RWPE2 (cell line): ENCODE measurements around the gene TMCO2.

Source experiments
- ATAC-seq: fragments of 200-7000 bp; cut with Tn5 transposase; 3 replicates; pipeline ENCODE4 v1.9.1; 2021; ENCODE audit warnings: low read depth
- DNase-seq: peaks from one replicate; pipeline ENCODE4 v3.0.0-alpha.2; 2020; ENCODE audit warnings: low spot score
- H3K27ac ChIP-seq: fragments of 450-650 bp; 2 replicates; pipeline ENCODE4 v1.5.1; 2017; ENCODE audit warnings: mild to moderate bottlenecking; ENCODE audit not compliant: poor library complexity, severe bottlenecking
- H3K27me3 ChIP-seq: fragments of 250-450 bp; sonication (Bioruptor Pico); 2 replicates; pipeline ENCODE4 v1.5.1; 2021; ENCODE audit warnings: mild to moderate bottlenecking, moderate library complexity; ENCODE audit not compliant: insufficient read depth, poor library complexity, severe bottlenecking
- H3K36me3 ChIP-seq: fragments of 250-450 bp; sonication (Bioruptor Pico); 2 replicates; pipeline ENCODE4 v1.5.1; 2020; ENCODE audit warnings: low read depth, mild to moderate bottlenecking, moderate library complexity
- H3K4me1 ChIP-seq: fragments of 250-450 bp; sonication (Bioruptor Pico); 2 replicates; pipeline ENCODE4 v1.5.1; 2021; ENCODE audit warnings: mild to moderate bottlenecking, moderate library complexity; ENCODE audit not compliant: insufficient read depth, poor library complexity, severe bottlenecking
- H3K4me3 ChIP-seq: fragments of 250-450 bp; sonication (Bioruptor Pico); 2 replicates; pipeline ENCODE4 v1.5.1; 2021; ENCODE audit warnings: mild to moderate bottlenecking, moderate library complexity; ENCODE audit not compliant: severe bottlenecking
- H3K9me3 ChIP-seq: fragments of 250-450 bp; sonication (Bioruptor Pico); 2 replicates; pipeline ENCODE4 v1.5.1; 2021; ENCODE audit warnings: mild to moderate bottlenecking, moderate library complexity; ENCODE audit not compliant: severe bottlenecking
- TF ChIP-seq, protein P1 (sequence below): fragments of 450-650 bp; IDR thresholded peaks from one replicate; pipeline ENCODE4 v1.5.1; 2017; ENCODE audit warnings: mild to moderate bottlenecking, moderate library complexity; ENCODE audit not compliant: poor library complexity, severe bottlenecking

Gene TMCO2

DNA sequence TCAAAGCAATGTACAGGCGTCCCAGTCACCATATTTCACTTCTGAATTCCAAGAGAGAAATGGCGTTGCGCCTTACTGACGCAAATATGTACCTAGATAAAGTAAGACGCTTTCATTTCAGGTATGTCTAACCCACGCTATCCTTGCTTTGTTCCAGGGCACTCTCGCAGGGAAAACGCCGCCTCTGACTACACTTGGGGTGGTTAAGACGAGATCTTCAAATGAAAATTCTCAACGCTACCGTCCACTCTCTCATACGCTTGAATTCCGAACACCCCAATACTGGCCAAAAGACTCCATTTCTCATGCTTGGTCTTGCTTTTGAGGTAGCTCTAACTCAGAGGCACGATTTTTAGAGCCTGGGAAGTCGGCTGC, 9.6 kb downstream of the TMCO2 start:
- Histone ChIP-seq H3K27me3 (no peaks in the 10 kb centered on the region), H3K27ac (peak overlapping the region; percentile 93), H3K4me1 (peaks cover 12% of the 10 kb centered on the region), H3K36me3 (peaks cover 29% of the 10 kb centered on the region), H3K4me3 (peak overlapping the region; percentile 80), H3K9me3 (no peaks in the 10 kb centered on the region)
- TF ChIP-seq, protein P1, sequence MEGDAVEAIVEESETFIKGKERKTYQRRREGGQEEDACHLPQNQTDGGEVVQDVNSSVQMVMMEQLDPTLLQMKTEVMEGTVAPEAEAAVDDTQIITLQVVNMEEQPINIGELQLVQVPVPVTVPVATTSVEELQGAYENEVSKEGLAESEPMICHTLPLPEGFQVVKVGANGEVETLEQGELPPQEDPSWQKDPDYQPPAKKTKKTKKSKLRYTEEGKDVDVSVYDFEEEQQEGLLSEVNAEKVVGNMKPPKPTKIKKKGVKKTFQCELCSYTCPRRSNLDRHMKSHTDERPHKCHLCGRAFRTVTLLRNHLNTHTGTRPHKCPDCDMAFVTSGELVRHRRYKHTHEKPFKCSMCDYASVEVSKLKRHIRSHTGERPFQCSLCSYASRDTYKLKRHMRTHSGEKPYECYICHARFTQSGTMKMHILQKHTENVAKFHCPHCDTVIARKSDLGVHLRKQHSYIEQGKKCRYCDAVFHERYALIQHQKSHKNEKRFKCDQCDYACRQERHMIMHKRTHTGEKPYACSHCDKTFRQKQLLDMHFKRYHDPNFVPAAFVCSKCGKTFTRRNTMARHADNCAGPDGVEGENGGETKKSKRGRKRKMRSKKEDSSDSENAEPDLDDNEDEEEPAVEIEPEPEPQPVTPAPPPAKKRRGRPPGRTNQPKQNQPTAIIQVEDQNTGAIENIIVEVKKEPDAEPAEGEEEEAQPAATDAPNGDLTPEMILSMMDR, result no peak
- DNase-seq (no peak), ATAC-seq (peak; percentile 3; the same call in 2 of the 3 replicates)

DNA sequence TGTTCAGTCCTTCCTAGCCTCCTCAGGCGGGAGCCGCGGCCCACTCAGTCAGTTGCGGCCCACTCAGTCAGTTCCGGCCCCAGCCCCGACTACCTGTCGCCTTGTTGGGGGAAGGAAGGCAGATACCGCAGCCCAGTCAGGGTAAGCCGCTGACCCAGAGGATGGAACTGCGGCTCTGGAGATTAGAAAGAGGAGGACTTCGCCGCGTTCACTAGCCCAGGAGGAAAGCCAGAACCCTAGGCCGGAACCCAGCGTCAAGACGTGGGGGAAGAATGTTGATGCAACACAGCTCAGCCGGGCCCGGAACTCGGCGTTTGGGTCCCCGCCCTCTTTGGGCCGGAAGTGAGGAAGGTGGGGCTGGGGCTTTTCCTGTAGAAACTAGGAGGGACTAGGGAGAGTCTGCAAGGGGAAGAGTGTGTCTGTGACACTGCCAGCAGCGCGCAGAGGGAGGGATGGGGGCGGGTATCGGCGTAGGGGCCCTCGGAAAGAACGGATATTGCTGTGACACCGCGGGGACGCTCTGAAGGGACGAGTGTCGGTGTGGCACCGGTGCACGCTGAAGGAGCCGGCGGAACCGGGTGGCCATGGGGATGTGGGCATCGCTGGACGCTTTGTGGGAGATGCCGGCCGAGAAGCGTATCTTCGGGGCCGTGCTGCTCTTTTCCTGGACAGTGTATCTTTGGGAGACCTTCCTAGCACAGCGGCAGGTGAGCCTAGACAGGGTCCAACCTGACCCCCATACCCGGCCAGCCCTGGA, 10.1 kb downstream of the TMCO2 start, which contains the start of gene ZMPSTE24:
Gene ZMPSTE24 (plus strand): TSS at position 549 of the 757 bp plus-strand sequence. CDS start 36 bp downstream, at position 585.
- Histone ChIP-seq H3K36me3 (peaks cover 35% of the 10 kb centered on the region), H3K9me3 (no peaks in the 10 kb centered on the region), H3K27me3 (no peaks in the 10 kb centered on the region), H3K27ac (peak within 1 kb of the TSS; percentile 93), H3K4me1 (peaks cover 12% of the 10 kb centered on the region), H3K4me3 (peak within 1 kb of the TSS; percentile 80)
- DNase-seq (peak; percentile 93), ATAC-seq (peak; percentile 97)
- TF ChIP-seq, protein P1, result no peak

DNA sequence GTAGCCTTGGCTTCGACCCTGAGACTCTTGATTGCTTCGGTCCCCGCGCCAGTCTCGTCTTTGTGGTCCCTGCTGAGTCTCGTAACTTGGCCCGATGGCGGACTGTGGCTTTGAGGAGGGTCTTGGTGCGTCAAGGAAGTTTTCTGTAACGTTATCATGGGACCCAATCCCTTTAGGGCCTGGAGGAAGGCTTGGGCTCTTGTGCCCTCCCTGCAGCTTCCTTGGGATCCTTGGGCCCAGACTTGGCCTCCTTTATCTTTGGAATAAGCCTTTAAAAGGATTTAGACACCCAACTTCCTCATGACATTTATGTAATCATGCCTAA, 10.7 kb downstream of the TMCO2 start:
- Histone ChIP-seq H3K27ac (peak overlapping the region; percentile 93), H3K4me1 (peaks cover 12% of the 10 kb centered on the region), H3K27me3 (no peaks in the 10 kb centered on the region), H3K9me3 (no peaks in the 10 kb centered on the region), H3K4me3 (peak overlapping the region; percentile 80), H3K36me3 (peaks cover 40% of the 10 kb centered on the region)
- DNase-seq (no peak), ATAC-seq (no peak)
- TF ChIP-seq, protein P1, result no peak

DNA sequence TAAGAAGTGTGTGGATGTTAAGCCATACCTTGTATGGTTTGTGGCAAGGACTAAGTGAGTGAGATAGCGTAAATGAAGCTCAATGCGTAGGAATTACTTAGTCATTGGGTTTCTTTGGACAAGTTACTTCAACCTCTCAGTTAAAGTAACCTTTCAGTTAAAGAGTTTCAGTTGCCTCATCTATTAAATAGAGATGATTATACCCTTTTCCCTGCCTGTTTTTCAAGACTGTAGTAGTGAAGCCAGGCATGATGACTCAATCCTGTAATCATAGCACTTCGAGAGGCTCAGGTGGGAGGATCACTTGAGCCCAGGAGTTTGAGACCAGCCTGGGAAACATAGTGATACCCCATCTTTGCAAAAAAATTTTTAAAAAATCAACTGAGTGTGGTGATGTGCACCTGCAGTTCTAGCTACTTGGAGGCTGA, 16.6 kb downstream of the TMCO2 start:
- TF ChIP-seq, protein P1, result no peak
- Histone ChIP-seq H3K9me3 (no peaks in the 10 kb centered on the region), H3K4me1 (peaks cover 7% of the 10 kb centered on the region), H3K36me3 (peaks cover 88% of the 10 kb centered on the region), H3K27ac (no peak overlapping the region), H3K4me3 (no peak overlapping the region), H3K27me3 (no peaks in the 10 kb centered on the region)
- DNase-seq (no peak), ATAC-seq (no peak)

DNA sequence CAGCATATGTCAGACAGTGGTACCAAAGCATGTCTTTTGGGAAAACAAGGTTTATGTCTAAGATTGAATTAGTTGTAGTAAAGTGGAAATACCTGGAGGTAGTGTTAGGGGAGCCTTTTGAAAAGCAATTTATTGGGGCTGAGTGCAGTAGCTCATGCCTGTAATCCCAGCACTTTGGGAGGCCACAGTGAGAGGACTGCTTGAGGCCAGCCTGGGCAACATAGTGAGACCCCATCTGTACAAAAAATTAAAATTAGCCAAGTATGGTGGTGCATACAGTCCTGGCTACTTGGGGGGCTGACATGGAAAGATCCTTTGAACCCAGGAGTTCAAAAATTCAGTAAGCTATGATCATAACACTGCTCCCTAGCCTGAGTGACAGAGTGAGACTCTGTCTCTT, 17.6 kb downstream of the TMCO2 start:
- ATAC-seq (no peak), DNase-seq (no peak)
- H3K27ac ChIP-seq, result no peak overlapping the region
- TF ChIP-seq, protein P1, result no peak
- H3K36me3 ChIP-seq, result peaks cover 92% of the 10 kb centered on the region
- H3K4me1 ChIP-seq, result peaks cover 7% of the 10 kb centered on the region
- H3K9me3 ChIP-seq, result no peaks in the 10 kb centered on the region
- no peak overlapping the region for H3K4me3 ChIP-seq
- no peaks in the 10 kb centered on the region for H3K27me3 ChIP-seq
